Fibroblast of skin of left biceps (primary cell): ENCODE measurements around the gene UQCRC2.
"Not testable (repeated sequence)": the region's sequence is repeated elsewhere in the genome, so short reads cannot be mapped to it uniquely, and the experiment has no call there.

ENCODE experiments used
- DNase-seq, 2 experiments: peaks; one replicate each; pipeline ENCODE4 v3.0.0-alpha.2; 2013; ENCODE audit warnings: low read depth in 2 of 2

The UQCRC2 gene

DNA sequence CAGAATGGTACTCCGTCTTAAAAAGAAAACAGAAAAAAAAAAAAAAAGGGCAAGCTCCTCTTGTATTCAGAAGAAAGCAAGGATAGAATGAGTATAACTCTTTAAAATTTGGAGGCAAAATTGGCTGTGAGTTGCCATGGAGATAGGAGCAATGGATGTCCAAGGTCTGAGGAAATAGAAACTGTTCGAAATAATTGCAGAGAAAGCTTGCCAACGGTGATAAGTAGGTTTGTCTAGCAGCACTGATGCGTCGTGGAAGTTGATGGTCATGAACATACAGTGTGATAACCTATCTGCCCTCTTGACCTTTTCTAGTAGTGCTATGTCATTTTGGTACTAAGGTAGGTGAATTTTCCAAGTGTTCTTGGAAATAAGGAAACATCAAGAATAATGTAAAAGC lies 57.7 kb downstream of the UQCRC2 start:
- no peak for DNase-seq

DNA sequence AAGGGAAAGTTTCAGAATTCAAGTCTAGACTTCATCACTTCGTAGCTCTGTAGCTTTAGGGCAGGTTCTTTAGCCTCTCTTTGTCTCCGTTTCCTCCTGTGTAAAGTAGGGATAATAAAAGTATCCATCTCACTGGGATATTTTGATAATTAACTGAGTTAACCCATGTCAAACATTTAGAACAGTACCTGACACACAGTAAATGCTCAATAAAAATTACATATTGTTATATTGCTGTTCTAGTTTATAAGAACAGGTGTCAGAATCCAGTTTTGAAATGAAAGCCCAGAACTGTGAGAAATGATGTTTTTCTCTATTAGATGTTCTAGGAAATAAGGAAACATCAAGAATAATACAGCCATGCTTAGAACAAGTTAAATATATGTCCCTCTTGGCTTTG lies 59.1 kb downstream of the UQCRC2 start:
- DNase-seq, result no peak

GRCh38 chr16:22013486-22013885 lies 60.3 kb downstream of the UQCRC2 start:
- no peak for DNase-seq

DNA sequence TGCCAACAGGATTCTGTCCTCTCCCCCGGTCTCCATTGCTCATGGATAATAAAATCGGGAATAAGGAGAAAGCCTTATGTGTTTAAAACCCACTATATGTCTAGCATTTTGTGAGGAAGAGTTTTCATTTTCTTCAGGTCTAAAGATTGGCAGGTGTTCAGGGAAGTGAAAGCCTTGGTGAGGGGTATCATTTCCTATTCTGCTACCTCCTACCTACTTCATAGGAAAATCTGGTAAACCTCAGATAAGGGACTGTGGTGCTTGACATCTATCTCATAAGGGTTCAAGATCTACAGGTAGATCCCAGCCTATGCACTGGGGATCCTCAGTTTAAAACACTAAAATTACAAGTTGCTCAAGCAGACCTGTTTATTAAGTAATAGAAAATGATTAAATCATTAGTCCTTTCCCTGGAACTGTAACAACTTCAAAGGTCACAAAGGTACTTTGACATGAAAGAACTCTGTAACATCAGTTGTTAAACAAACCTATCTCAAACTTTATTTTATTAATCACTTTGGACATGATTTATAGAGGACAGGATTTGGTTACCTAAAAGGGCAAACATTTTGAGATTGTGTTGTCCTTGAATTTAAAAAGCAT lies 61.2 kb downstream of the UQCRC2 start:
- DNase-seq, result no peak

DNA sequence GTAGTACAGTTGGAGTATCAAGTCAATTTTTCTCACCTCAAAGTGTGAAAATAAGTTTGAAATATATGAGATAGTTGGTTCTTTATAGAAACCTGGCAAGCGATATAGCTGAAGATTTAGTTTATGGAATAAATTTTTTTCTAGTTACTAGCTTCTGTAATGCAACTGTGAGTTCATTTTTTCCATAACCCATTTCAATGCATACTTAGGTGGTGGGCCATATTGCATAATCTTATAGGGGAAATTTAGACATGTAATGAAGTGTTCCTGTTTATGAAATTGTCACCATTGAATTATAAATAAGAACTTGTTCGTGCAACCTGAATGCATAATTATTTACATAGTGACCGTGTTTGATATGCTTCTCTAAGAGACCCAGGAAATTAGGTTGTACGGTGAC lies 63.8 kb downstream of the UQCRC2 start:
- no peak for DNase-seq

DNA sequence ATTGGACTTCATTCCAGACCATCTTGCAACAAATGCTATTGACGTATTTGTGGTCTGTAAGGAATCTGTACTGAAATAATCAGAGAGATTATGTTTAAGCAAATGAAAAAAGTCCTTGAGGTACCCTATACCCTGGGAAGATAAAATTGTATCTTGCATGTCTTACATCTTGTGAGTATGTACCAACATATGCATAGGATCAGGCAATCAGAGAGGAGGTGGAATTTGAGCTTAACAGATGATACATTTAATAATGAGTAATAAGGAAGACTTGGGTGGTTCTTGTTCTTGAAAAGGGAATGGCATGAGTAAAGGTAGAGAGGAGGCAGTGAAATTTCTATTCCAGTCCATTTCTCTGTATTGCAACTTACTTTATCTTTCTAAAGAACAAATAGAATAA lies 65.4 kb downstream of the UQCRC2 start:
- DNase-seq, result no peak

DNA sequence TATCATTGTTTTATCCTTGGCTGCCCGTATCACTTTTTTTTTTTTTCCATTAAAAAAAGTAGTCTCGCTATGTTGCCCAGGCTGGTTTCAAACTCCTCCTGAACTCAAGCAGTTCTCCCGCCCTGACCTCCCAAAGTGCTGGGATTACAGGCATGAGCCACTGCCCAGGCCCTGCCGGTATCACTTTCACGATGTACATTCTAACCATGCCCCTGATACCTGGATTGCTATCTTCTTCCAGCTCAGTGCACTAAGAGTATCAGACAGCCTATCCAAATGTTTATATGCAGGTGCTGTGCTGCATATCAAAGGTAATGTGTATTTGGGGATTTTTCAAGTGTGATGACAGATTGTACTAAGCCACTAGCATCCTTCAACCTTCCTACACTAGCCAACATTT lies 69.0 kb downstream of the UQCRC2 start:
- no peak for DNase-seq

GRCh38 chr16:22023505-22023904 lies 70.3 kb downstream of the UQCRC2 start:
- DNase-seq, result no peak

DNA sequence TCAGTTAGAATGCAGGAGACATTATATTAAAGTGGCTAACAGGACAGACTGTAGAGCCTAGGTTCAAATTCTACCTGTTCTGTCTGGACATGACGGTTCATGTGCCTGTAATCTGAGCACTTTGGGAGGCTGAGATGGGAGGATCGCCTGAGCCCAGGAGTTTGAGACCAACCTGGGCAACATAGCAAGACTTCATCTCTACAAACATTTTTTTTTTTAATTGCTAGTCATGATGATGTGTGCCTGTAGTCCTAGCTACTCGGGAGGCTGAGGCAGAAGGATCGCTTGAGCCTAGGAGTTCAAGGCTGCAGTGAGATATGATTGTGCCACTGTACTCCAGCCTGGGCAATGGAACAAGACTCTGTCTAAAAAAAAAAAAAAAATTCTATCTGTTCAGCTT lies 71.6 kb downstream of the UQCRC2 start:
- not testable (repeated sequence) for DNase-seq

DNA sequence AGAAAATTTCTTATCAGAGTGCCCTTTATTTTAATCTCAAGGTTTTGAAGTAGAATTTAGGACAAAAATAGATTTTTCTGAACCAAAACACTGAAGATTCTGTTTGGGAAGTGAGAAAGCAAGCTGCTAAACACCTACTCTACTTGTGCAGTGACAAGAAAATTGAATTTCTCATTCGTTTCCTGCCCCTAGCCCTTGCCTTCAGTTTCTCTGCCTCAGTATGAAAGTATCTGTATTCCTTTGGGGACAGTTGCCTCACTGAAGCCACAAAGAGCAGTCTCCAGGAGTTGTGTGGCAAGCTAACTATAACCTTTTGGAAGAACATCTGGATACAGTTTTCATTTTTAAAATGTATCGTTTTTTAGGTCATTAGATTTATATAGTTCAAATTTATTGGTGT lies 74.5 kb downstream of the UQCRC2 start:
- DNase-seq, result no peak

GRCh38 chr16:22029632-22030031 lies 76.5 kb downstream of the UQCRC2 start:
- no peak for DNase-seq

GRCh38 chr16:22030087-22030812 lies 77.1 kb downstream of the UQCRC2 start:
- no peak for DNase-seq

- DNase-seq, result no peak
These were observed 78.4 kb downstream of the UQCRC2 start for GRCh38 chr16:22031483-22032083.
